HepG2 (cell line): ENCODE measurements around the gene TRIO. TPM values are rescaled to one million over a fixed set of nuclear protein-coding genes. Genes with fewer than 3 reads are reported as not detected.
A peak's percentile ranks its signal among the peaks of the same experiment; 100 is the strongest.

Experiments used
- AKAP8 ChIP-seq: sonication (generic); formaldehyde crosslinking; IDR thresholded peaks from 2 replicates; pipeline ENCODE4 v1.5.1; 2020; ENCODE audit warnings: mild to moderate bottlenecking, missing genetic modification reagents
- ATF1 ChIP-seq: IDR thresholded peaks from 2 replicates; pipeline ENCODE4 v1.6.1; 2016; ENCODE audit warnings: mild to moderate bottlenecking, control low read depth
- CBFB ChIP-seq: sonication (generic); formaldehyde crosslinking; IDR thresholded peaks from 2 replicates; pipeline ENCODE4 v1.4.0; 2020; ENCODE audit warnings: missing genetic modification reagents
- EEA1 ChIP-seq: sonication (generic); formaldehyde crosslinking; IDR thresholded peaks from 2 replicates; pipeline ENCODE4 v1.5.1; 2020; ENCODE audit warnings: mild to moderate bottlenecking, missing genetic modification reagents, borderline replicate concordance
- ELF4 ChIP-seq: sonication (generic); formaldehyde crosslinking; IDR thresholded peaks from 2 replicates; pipeline ENCODE4 v1.5.0; 2020; ENCODE audit warnings: missing genetic modification reagents, mild to moderate bottlenecking, moderate library complexity, borderline replicate concordance
- FOSL2 ChIP-seq: sonication (generic); formaldehyde crosslinking; IDR thresholded peaks from 2 replicates; pipeline ENCODE4 v1.4.0; 2020; ENCODE audit warnings: missing genetic modification reagents
- FOXA3 ChIP-seq: IDR thresholded peaks from 2 replicates; pipeline ENCODE4 v1.6.1; 2016; ENCODE audit warnings: missing genetic modification reagents, missing compliant biosample characterization
- GATAD2A ChIP-seq: IDR thresholded peaks from 2 replicates; pipeline ENCODE4 v1.6.1; 2016
- JUNB ChIP-seq: sonication (generic); formaldehyde crosslinking; IDR thresholded peaks from 2 replicates; pipeline ENCODE4 v1.8.0; 2022; ENCODE audit warnings: missing genetic modification reagents, mild to moderate bottlenecking, borderline replicate concordance
- KDM5A ChIP-seq: fragments of 200-600 bp; sonication (generic); IDR thresholded peaks from 2 replicates; pipeline ENCODE4 v1.7.0; 2018; ENCODE audit warnings: antibody characterized with exemption, mild to moderate bottlenecking, low read length, borderline replicate concordance
- KMT2A ChIP-seq: sonication (generic); formaldehyde crosslinking; IDR thresholded peaks from 2 replicates; pipeline ENCODE4 v1.4.0; 2020; ENCODE audit warnings: missing genetic modification reagents
- LCORL ChIP-seq, 2 experiments: fragments of 450-650 bp in 1 of 2; sonication (generic) in 1 of 2; formaldehyde crosslinking in 1 of 2; IDR thresholded peaks; 2 replicates each; pipeline versions ENCODE4 v1.5.0 to v1.6.1; 2017 to 2020; ENCODE audit warnings: antibody characterized with exemption in 1 of 2, missing genetic modification reagents in 1 of 2
- MAX ChIP-seq: IDR thresholded peaks from 2 replicates; pipeline ENCODE4 v1.6.1; 2012; ENCODE audit warnings: inconsistent platforms
- MIER2 ChIP-seq: IDR thresholded peaks from 2 replicates; pipeline ENCODE4 v1.6.1; 2016; ENCODE audit warnings: missing biosample characterization, missing genetic modification reagents
- MLX ChIP-seq: IDR thresholded peaks from 2 replicates; pipeline ENCODE4 v1.6.1; 2016
- PAXIP1 ChIP-seq: sonication (generic); formaldehyde crosslinking; conservative IDR thresholded peaks from 2 replicates; pipeline ENCODE4 v1.4.0; 2020; ENCODE audit warnings: mild to moderate bottlenecking, missing genetic modification reagents, moderate library complexity
- RNF2 ChIP-seq: fragments of 450-650 bp; conservative IDR thresholded peaks from 2 replicates; pipeline ENCODE4 v1.6.1; 2016; ENCODE audit warnings: low read depth
- SMAD3 ChIP-seq: sonication (generic); formaldehyde crosslinking; IDR thresholded peaks from 2 replicates; pipeline ENCODE4 v1.4.0; 2020; ENCODE audit warnings: missing genetic modification reagents
- TBX2 ChIP-seq: sonication (generic); formaldehyde crosslinking; IDR thresholded peaks from 2 replicates; pipeline ENCODE4 v1.5.0; 2020; ENCODE audit warnings: missing genetic modification reagents, mild to moderate bottlenecking, borderline replicate concordance
- WIZ ChIP-seq: sonication (generic); formaldehyde crosslinking; IDR thresholded peaks from 2 replicates; pipeline ENCODE4 v1.5.1; 2020; ENCODE audit warnings: mild to moderate bottlenecking, missing genetic modification reagents
- ZBTB33 ChIP-seq: sonication (generic); formaldehyde crosslinking; IDR thresholded peaks from 2 replicates; pipeline ENCODE4 v1.4.0; 2020; ENCODE audit warnings: missing genetic modification reagents
- ZFY ChIP-seq: sonication (generic); formaldehyde crosslinking; IDR thresholded peaks from 2 replicates; pipeline ENCODE4 v1.4.0; 2020; ENCODE audit warnings: missing genetic modification reagents
- ZMYM3 ChIP-seq: sonication (generic); formaldehyde crosslinking; IDR thresholded peaks from 2 replicates; pipeline ENCODE4 v1.5.1; 2020; ENCODE audit warnings: mild to moderate bottlenecking, missing genetic modification reagents
- ZNF441 ChIP-seq: sonication (generic); formaldehyde crosslinking; IDR thresholded peaks from 2 replicates; pipeline ENCODE4 v1.7.0; 2021; ENCODE audit warnings: missing genetic modification reagents, borderline replicate concordance
- ZNF644 ChIP-seq: IDR thresholded peaks from 2 replicates; pipeline ENCODE4 v1.6.1; 2016; ENCODE audit warnings: low read depth
- ZNF761 ChIP-seq: sonication (generic); formaldehyde crosslinking; conservative IDR thresholded peaks from 2 replicates; pipeline ENCODE4 v1.4.0; 2020; ENCODE audit warnings: mild to moderate bottlenecking, missing genetic modification reagents
- ZSCAN31 ChIP-seq: sonication (generic); formaldehyde crosslinking; IDR thresholded peaks from 2 replicates; pipeline ENCODE4 v1.5.0; 2020; ENCODE audit warnings: low read depth, mild to moderate bottlenecking, missing genetic modification reagents
- polyA plus RNA-seq, 8 experiments: library from polyadenylated mRNA; depleted of rRNA in 3 of 8; stranded (reverse) in 7 of 8; unstranded in 1 of 8; fragments of >200 nt; fragmentation: Illumina TruSeq in 4 of 8; extraction: Trizol in 4 of 8; gene quantifications; 2 replicates each; pipeline versions ENCODE4 v1.2.1 to v1.2.3, GENCODE V29; 2011 to 2016; ENCODE audit warnings: low read depth in 4 of 8, missing spikeins in 1 of 8, mixed read lengths in 1 of 8; ENCODE audit not compliant: insufficient read depth in 1 of 8
- total RNA-seq, 5 experiments: library from RNA; depleted of rRNA; stranded (reverse); fragments of >200 nt; fragmentation: Illumina TruSeq; extraction: Trizol; gene quantifications; 2 replicates each; pipeline ENCODE4 v1.2.3, GENCODE V29; 2016; ENCODE audit warnings: low read depth in 1 of 5

TRIO gene
- total and polyA plus RNA-seq, 2 of the 13 experiments (the other 11 are each of a cell fraction or from before 2014, with no cell fraction given): 45.2 to 45.9 TPM

GRCh38 chr5:14168793-14169262, 25.7 kb downstream of the TRIO start (continued):
- peak; percentile 77 for TF ChIP-seq PAXIP1 (CRISPR knock-in tag)
- TF ChIP-seq ZMYM3: peak; percentile 64
- TF ChIP-seq JUNB (CRISPR knock-in tag): no peak
- TF ChIP-seq ZSCAN31: peak; percentile 43; the same call in 1 of the 2 replicates
- peak; percentile 81 for TF ChIP-seq GATAD2A (CRISPR knock-in tag)
- no peak for TF ChIP-seq ZBTB33
- TF ChIP-seq MAX: peak; percentile 36; the same call in 1 of the 2 replicates
- TF ChIP-seq AKAP8 (CRISPR knock-in tag): no peak
- peak; percentile 43; the same call in 1 of the 2 replicates for TF ChIP-seq ZFY (CRISPR knock-in tag)
- TF ChIP-seq SMAD3 (CRISPR knock-in tag): no peak
- peak; percentile 67 for TF ChIP-seq MIER2 (CRISPR knock-in tag)
- no peak for TF ChIP-seq RNF2
- TF ChIP-seq KDM5A: no peak
- peak; percentile 58; the same call in 1 of the 2 replicates for TF ChIP-seq TBX2 (CRISPR knock-in tag)
- 0 out of 2 replicates have a peak, but pooled peaks have one; percentile 33 for TF ChIP-seq FOSL2 (CRISPR knock-in tag)
- no peak for TF ChIP-seq ZNF761 (CRISPR knock-in tag)
- peak; percentile 37 for TF ChIP-seq FOXA3 (CRISPR knock-in tag)
- no peak for TF ChIP-seq EEA1 (CRISPR knock-in tag)
- no peak for TF ChIP-seq ELF4
- peak; percentile 76 for TF ChIP-seq LCORL (IDR thresholded peaks at IDR 0.05)
- peak; percentile 56; the same call in 1 of the 2 replicates for TF ChIP-seq LCORL (CRISPR knock-in tag; IDR thresholded peaks at IDR 0.05)
- no peak for TF ChIP-seq ZNF441
- peak; percentile 91 for TF ChIP-seq ZNF644 (CRISPR knock-in tag)
- TF ChIP-seq KMT2A (CRISPR knock-in tag): peak; percentile 85
- TF ChIP-seq ATF1 (CRISPR knock-in tag): peak; percentile 45; the same call in 1 of the 2 replicates
- TF ChIP-seq MLX (CRISPR knock-in tag): no peak
- no peak for TF ChIP-seq WIZ (CRISPR knock-in tag)
- no peak for TF ChIP-seq CBFB
